ENCODE data around the gene WDR88. TPM values are rescaled to one million over a fixed set of nuclear protein-coding genes. Genes with fewer than 3 reads are reported as not detected.
A peak's percentile ranks its signal among the peaks of the same experiment; 100 is the strongest.
"Not testable (repeated sequence)": the region's sequence is repeated elsewhere in the genome, so short reads cannot be mapped to it uniquely, and the experiment has no call there.

Gene WDR88
- total and polyA plus RNA-seq, 3 experiments from 2014 or later = 0.25 TPM; not detected in 2

DNA sequence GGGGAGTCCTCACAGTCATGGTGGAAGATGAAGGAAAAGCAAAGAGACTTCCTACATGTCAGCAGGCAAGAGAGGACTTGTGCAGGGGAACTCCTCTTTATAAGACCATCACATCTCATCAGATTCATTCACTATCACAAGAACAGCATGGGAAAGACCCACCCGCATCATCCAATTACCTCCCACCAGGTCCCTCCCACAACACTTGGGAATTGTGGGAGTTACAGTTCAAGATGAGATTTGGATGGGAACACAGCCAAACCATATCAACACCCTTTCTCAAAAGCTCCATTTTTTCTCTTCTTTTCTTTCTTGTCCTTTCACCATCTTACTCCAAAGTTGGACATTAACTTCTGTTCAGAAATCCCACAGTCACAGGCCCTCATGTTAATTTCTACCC is 57.5 kb downstream of the WDR88 start:
- DNase-seq = no peak
- peaks cover 12% of the 10 kb centered on the region for H3K27me3 ChIP-seq (ENCODE audit: insufficient read depth, low read length, poor library complexity, severe bottlenecking)
- POLR2A ChIA-PET = no interaction called here

GRCh38 chr19:33191092-33191491 is 59.2 kb downstream of the WDR88 start:
- Mint-ChIP-seq H3K27me3 (peaks cover 30 to 32% of the 10 kb centered on the region in 2 donors), H3K4me1 (peaks cover 10 to 13% (median 11%) of the 10 kb centered on the region in 3 donors)
- H3K4me3 Mint-ChIP-seq; H3K27ac ChIP-seq (ENCODE audit: low read depth, low read length); H3K36me3 Mint-ChIP-seq; H3K4me3 ChIP-seq (ENCODE audit: low read length); H3K9me3 Mint-ChIP-seq; H3K9me3 ChIP-seq (ENCODE audit: low read length); CTCF ChIA-PET; DNase-seq; POLR2A ChIA-PET; H3K4me1 ChIP-seq (ENCODE audit: insufficient read depth, low read length); H3K27ac Mint-ChIP-seq; H3K36me3 ChIP-seq (ENCODE audit: insufficient read depth, low read length): not testable (repeated sequence)
- H3K27me3 ChIP-seq (ENCODE audit: insufficient read depth, low read length, poor library complexity, severe bottlenecking) = peaks cover 20% of the 10 kb centered on the region

More for the DNA sequence above, 57.5 kb downstream of the WDR88 start:
- H3K27ac ChIP-seq (ENCODE audit: low read depth, low read length) = no peak overlapping the region
- peaks cover 26 to 29% of the 10 kb centered on the region in 2 donors for H3K27me3 Mint-ChIP-seq
- no peaks in the 10 kb centered on the region for H3K36me3 Mint-ChIP-seq
- H3K4me3 ChIP-seq (ENCODE audit: low read length) = no peak overlapping the region
- no peaks in the 10 kb centered on the region for H3K36me3 ChIP-seq (ENCODE audit: insufficient read depth, low read length)
- no peak overlapping the region for H3K4me3 Mint-ChIP-seq
- no peaks in the 10 kb centered on the region for H3K9me3 Mint-ChIP-seq
- H3K27ac Mint-ChIP-seq = no peak overlapping the region
- peaks cover 5% of the 10 kb centered on the region for H3K4me1 ChIP-seq (ENCODE audit: insufficient read depth, low read length)
- peaks cover 10 to 13% (median 11%) of the 10 kb centered on the region in 3 donors for H3K4me1 Mint-ChIP-seq
- H3K9me3 ChIP-seq (ENCODE audit: low read length) = no peaks in the 10 kb centered on the region
- CTCF ChIA-PET = no interaction called here

DNA sequence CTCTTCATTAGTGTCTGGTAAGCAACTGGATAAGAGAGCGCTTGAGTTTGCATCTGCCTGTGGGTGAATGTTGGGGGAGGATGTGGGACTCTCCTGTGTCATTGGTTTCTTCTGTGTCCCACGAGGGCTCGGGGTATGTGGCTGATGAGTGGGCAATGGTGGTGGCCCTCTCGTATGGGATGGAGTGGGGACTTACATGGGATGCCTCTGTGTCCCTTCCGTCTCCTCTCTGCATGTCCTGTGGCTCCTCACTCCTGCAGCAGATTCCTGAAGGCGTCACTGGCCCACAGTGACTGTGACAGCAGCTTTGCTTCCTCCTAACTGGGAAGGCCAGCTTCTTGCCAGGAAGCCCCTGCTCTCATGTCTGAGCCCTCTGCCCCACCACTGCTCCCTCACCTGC is 59.6 kb downstream of the WDR88 start:
- H3K27ac Mint-ChIP-seq = no peak overlapping the region
- DNase-seq = no peak
- H3K27me3 ChIP-seq (ENCODE audit: insufficient read depth, low read length, poor library complexity, severe bottlenecking) = peaks cover 20% of the 10 kb centered on the region
- H3K4me1 Mint-ChIP-seq = peaks cover 7 to 10% (median 7%) of the 10 kb centered on the region in 3 donors
- CTCF ChIA-PET = interaction anchor here (1.2 kb wide), 1 partner anchor 15 kb away, joined by 4 read pairs; no protein-coding TSS in a partner anchor
- peaks cover 4% of the 10 kb centered on the region for H3K4me1 ChIP-seq (ENCODE audit: insufficient read depth, low read length)
- no peaks in the 10 kb centered on the region for H3K9me3 Mint-ChIP-seq
- POLR2A ChIA-PET = no interaction called here
- H3K36me3 ChIP-seq (ENCODE audit: insufficient read depth, low read length) = no peaks in the 10 kb centered on the region
- H3K36me3 Mint-ChIP-seq = no peaks in the 10 kb centered on the region
- no peak overlapping the region for H3K4me3 Mint-ChIP-seq
- H3K27me3 Mint-ChIP-seq = peaks cover 32% of the 10 kb centered on the region in 2 donors
- H3K27ac ChIP-seq (ENCODE audit: low read depth, low read length) = no peak overlapping the region
- H3K9me3 ChIP-seq (ENCODE audit: low read length) = no peaks in the 10 kb centered on the region
- H3K4me3 ChIP-seq (ENCODE audit: low read length) = no peak overlapping the region

- CTCF ChIA-PET = interaction anchor here (1.2 kb wide), 1 partner anchor 15 kb away, joined by 4 read pairs; no protein-coding TSS in a partner anchor
- peaks cover 34 to 37% of the 10 kb centered on the region in 2 donors for H3K27me3 Mint-ChIP-seq
- H3K4me3 Mint-ChIP-seq = no peak overlapping the region
These were observed 60.1 kb downstream of the WDR88 start for GRCh38 chr19:33192010-33192409.

DNA sequence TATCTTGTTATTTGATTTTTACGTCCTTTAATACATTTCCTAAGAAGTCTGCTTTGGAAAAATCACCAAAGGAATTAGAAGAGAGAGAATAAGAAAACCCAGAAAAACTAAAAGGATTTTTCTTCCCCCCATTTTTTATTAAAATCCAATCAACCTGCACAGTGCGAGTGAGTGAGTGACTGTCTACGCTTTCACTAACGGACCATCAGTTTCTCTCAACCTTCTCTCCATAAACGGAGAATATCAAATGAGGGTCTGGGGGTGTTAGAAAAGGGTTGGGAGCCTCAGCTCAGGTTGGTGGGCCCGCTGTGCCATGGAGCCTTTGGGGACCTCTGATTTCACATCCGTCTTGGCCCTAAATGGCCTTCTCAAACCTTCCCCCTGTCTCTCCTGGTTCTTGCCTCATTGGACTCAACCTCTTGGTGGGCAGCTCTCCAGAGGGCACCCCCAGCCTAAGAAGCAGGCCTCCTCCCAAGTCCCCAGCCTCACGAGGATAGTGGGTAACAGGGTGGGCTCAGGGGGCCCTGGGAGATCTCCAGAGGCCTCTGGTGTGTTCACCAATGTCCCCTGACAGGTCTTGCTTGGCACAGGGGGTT is 61.5 kb downstream of the WDR88 start:
- H3K27ac ChIP-seq (ENCODE audit: low read depth, low read length) = no peak overlapping the region
- Mint-ChIP-seq H3K4me1 (peaks cover 0 to 9% (median 6%) of the 10 kb centered on the region in 3 donors), H3K36me3 (no peaks in the 10 kb centered on the region), H3K27ac (no peak overlapping the region), H3K9me3 (no peaks in the 10 kb centered on the region), H3K27me3 (peaks cover 34 to 39% of the 10 kb centered on the region in 2 donors), H3K4me3 (peak overlapping the region in 6 of 7 donors; percentile 10 to 56 (median 40))
- CTCF ChIA-PET = interaction anchor here (1.2 kb wide), 1 partner anchor 223 kb away, joined by 3 read pairs; no protein-coding TSS in a partner anchor
- H3K4me1 ChIP-seq (ENCODE audit: insufficient read depth, low read length) = no peaks in the 10 kb centered on the region
- POLR2A ChIA-PET = no interaction called here
- peaks cover 20% of the 10 kb centered on the region for H3K27me3 ChIP-seq (ENCODE audit: insufficient read depth, low read length, poor library complexity, severe bottlenecking)
- H3K36me3 ChIP-seq (ENCODE audit: insufficient read depth, low read length) = no peaks in the 10 kb centered on the region
- no peak for DNase-seq
- H3K9me3 ChIP-seq (ENCODE audit: low read length) = no peaks in the 10 kb centered on the region
- no peak overlapping the region for H3K4me3 ChIP-seq (ENCODE audit: low read length)

More at GRCh38 chr19:33192010-33192409, 60.1 kb downstream of the WDR88 start:
- Histone ChIP-seq H3K9me3 (ENCODE audit: low read length) (no peaks in the 10 kb centered on the region), H3K4me1 (ENCODE audit: insufficient read depth, low read length) (no peaks in the 10 kb centered on the region), H3K27ac (ENCODE audit: low read depth, low read length) (no peak overlapping the region), H3K36me3 (ENCODE audit: insufficient read depth, low read length) (no peaks in the 10 kb centered on the region), H3K4me3 (ENCODE audit: low read length) (no peak overlapping the region), H3K27me3 (ENCODE audit: insufficient read depth, low read length, poor library complexity, severe bottlenecking) (peaks cover 20% of the 10 kb centered on the region)
- no peak overlapping the region for H3K27ac Mint-ChIP-seq
- no peaks in the 10 kb centered on the region for H3K36me3 Mint-ChIP-seq
- no peak for DNase-seq
- H3K4me1 Mint-ChIP-seq = peaks cover 2 to 7% (median 6%) of the 10 kb centered on the region in 3 donors
- no peaks in the 10 kb centered on the region for H3K9me3 Mint-ChIP-seq
- POLR2A ChIA-PET = no interaction called here

DNA sequence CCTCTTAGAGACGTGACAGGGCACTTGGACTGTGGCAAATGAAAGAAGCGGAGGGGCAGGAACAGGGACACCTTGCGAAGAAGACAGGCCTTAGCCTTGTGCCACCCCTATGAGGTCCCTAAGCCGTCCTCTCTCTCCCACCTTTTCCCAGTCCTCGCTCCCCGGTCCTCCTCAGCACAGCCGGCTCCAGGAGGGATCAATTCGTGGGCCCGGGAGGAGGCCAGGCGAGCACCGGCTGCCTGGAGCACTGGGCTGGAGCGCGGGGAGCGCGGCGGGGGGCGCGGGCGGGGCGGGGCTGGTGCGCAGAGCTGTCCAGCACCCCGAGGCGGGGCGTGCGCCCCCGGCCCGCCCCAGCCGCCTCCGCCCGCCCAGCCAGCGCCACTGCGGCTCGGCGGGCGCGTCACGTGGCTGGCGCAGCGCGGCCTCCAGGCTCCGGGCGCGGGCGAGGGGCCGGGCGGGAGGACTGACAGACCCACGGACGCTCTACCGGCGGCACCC is 62.0 kb downstream of the WDR88 start, which contains the start of gene LRP3:
Gene LRP3, plus strand, starts transcription at position 466 of the 498 bp plus-strand sequence. CDS start 456 bp downstream, outside the sequence.
- Mint-ChIP-seq H3K36me3 (no peaks in the 10 kb centered on the region), H3K9me3 (no peaks in the 10 kb centered on the region), H3K27ac (no peak within 1 kb of the TSS), H3K27me3 (peaks cover 34 to 39% of the 10 kb centered on the region in 2 donors), H3K4me3 (peak within 1 kb of the TSS in 6 of 7 donors; percentile 10 to 65 (median 40)), H3K4me1 (peaks cover 0 to 9% (median 6%) of the 10 kb centered on the region in 3 donors)
- H3K36me3 ChIP-seq (ENCODE audit: insufficient read depth, low read length) = no peaks in the 10 kb centered on the region
- ChIA-PET POLR2A (no interaction called here), CTCF (no interaction called here)
- H3K27me3 ChIP-seq (ENCODE audit: insufficient read depth, low read length, poor library complexity, severe bottlenecking) = peaks cover 20% of the 10 kb centered on the region
- no peaks in the 10 kb centered on the region for H3K9me3 ChIP-seq (ENCODE audit: low read length)
- DNase-seq = peak in 1 of 5 donors; percentile 18
- H3K27ac ChIP-seq (ENCODE audit: low read depth, low read length) = no peak within 1 kb of the TSS
- H3K4me1 ChIP-seq (ENCODE audit: insufficient read depth, low read length) = no peaks in the 10 kb centered on the region
- no peak within 1 kb of the TSS for H3K4me3 ChIP-seq (ENCODE audit: low read length)

DNA sequence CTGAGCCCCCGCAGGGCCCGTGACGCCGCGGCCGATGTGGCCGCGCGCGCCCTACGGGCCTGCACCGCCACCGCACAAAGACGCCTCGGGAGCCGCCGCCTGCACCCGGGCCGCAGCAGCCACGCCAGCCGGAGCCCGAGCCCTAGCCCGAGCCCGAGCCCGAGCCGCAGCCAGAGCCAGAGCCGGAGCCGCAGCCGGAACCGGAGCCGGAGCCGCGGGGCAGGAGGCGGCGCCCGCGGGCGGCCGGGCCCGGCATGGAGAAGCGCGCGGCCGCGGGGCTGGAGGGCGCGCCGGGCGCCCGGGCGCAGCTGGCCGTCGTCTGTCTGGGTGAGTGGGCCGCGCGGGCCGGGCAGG is 62.6 kb downstream of the WDR88 start:
- H3K36me3 Mint-ChIP-seq = no peaks in the 10 kb centered on the region
- Histone ChIP-seq H3K36me3 (ENCODE audit: insufficient read depth, low read length) (no peaks in the 10 kb centered on the region), H3K27ac (ENCODE audit: low read depth, low read length) (no peak overlapping the region), H3K9me3 (ENCODE audit: low read length) (no peaks in the 10 kb centered on the region), H3K4me1 (ENCODE audit: insufficient read depth, low read length) (no peaks in the 10 kb centered on the region), H3K27me3 (ENCODE audit: insufficient read depth, low read length, poor library complexity, severe bottlenecking) (peaks cover 20% of the 10 kb centered on the region), H3K4me3 (ENCODE audit: low read length) (no peak overlapping the region)
- H3K4me3 Mint-ChIP-seq = no peak overlapping the region
- ChIA-PET CTCF (no interaction called here), POLR2A (no interaction called here)
- H3K27ac Mint-ChIP-seq = no peak overlapping the region
- DNase-seq = no peak
- H3K9me3 Mint-ChIP-seq = no peaks in the 10 kb centered on the region
- H3K27me3 Mint-ChIP-seq = peaks cover 34 to 42% of the 10 kb centered on the region in 2 donors
- peaks cover 0 to 9% (median 6%) of the 10 kb centered on the region in 3 donors for H3K4me1 Mint-ChIP-seq

- Mint-ChIP-seq H3K27me3 (peaks cover 34 to 42% of the 10 kb centered on the region in 2 donors), H3K9me3 (no peaks in the 10 kb centered on the region), H3K4me1 (peaks cover 0 to 9% (median 6%) of the 10 kb centered on the region in 3 donors), H3K36me3 (no peaks in the 10 kb centered on the region), H3K27ac (no peak overlapping the region), H3K4me3 (peak overlapping the region in 3 of 7 donors; percentile 35 to 65 (median 55))
- POLR2A ChIA-PET = no interaction called here
- Histone ChIP-seq H3K27ac (ENCODE audit: low read depth, low read length) (no peak overlapping the region), H3K9me3 (ENCODE audit: low read length) (no peaks in the 10 kb centered on the region), H3K27me3 (ENCODE audit: insufficient read depth, low read length, poor library complexity, severe bottlenecking) (peaks cover 20% of the 10 kb centered on the region), H3K4me3 (ENCODE audit: low read length) (no peak overlapping the region), H3K4me1 (ENCODE audit: insufficient read depth, low read length) (no peaks in the 10 kb centered on the region), H3K36me3 (ENCODE audit: insufficient read depth, low read length) (no peaks in the 10 kb centered on the region)
- CTCF ChIA-PET = interaction anchor here (1.5 kb wide), 1 partner anchor 17 kb away, joined by 3 read pairs; no protein-coding TSS in a partner anchor
- DNase-seq = no peak
These were observed 63.2 kb downstream of the WDR88 start for GRCh38 chr19:33194886-33195644.
